ENCODE measurements around the gene ABLIM2.

The ABLIM2 gene

DNA sequence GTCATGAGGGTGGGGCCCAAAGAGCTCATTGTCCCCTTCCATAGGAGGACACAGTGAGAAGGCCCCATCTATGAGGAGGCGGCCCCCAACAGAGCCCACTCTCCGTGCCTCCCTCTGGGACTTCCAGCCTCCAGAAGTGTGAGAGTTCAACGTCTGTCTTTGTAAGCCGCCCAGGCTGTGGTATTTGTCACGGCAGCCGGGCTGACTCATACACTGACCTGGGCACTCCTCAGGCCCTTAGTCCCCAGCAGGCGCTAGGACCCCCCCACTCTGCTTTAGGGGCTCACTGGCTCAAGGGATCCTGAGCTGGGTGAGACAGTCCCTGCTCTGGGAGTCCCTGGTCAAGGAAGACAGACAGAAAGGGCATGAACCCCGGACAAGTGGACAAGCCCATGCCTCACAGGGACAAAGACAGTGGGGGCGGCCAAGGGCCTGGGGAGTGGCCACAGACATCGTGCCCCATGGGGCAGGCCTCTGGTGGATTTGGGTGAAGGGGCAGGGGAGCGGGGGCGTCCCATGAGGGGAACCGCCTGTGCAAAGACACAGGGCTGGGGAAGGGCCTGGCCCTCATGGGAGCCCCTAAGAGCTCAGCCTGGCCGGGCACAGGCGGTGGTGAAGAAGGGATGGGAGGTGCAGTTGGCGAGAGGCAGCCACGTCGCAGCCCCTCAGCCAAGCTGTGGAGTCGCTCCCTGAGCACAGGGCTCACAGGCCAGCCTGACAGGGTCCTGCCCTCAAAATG lies 21.5 kb downstream of the ABLIM2 start:
- DNase-seq (ENCODE audit: low read depth): no peak

GRCh38 chr4:8136529-8136928 lies 22.1 kb downstream of the ABLIM2 start:
- no peak for DNase-seq (ENCODE audit: low read depth)

DNA sequence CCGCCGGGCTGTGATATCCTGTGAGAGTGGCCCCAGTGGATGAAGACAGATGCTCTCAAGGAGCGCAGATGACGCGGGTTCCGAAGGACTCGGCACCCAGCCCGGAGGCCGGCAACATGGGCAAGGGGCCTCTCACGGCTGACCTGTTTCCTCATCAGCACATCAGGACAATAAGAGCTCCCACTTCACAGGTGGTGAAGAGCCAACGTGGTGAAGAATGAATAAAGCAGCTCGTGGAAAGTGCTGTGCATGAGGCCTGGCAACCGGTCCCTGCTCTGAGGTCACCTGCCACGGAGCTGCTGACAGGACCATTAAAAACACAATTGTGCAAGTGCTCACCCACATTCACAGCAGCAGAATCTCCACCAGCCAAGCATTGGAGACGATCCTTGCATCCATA lies 22.9 kb downstream of the ABLIM2 start:
- no peak for DNase-seq (ENCODE audit: low read depth)

- DNase-seq (ENCODE audit: low read depth): no peak
Measured at GRCh38 chr4:8133897-8134563, 24.6 kb downstream of the ABLIM2 start.

DNA sequence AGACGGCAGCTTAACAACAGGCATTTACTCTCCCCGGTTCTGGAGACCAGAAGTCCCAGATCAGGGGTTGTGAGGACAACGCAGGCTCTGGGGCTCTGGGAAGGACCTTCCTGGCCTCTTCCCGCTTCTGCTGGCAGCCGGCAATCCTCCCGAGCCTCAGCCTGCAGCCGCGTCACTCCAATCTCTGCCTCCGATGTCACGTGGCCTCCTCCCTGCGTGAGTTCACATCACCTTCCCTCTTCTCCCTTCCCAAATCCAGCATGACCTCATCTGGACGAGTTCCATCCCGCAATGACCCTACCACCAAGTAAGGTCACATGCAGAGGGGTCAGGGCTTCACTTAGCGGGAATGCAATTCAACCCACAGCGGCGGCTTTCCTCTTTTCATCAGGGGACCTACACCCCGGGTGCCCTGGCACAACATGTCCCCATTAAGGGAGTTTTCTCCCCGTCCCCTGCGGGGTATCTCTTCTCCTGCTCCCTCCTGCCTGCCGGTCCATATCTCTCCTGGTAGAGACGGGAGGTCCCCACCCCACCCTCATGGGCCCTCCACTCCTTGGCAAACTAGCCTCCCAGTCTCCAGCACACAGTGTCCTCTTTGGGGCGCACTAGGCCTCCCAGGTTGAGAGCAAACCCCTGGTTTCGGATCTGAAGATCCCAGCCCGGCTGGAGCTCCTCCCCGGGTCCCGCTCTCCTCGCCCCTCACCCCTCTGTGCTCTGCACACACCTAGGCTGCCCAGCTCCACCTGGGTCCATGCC lies 25.5 kb downstream of the ABLIM2 start:
- DNase-seq (ENCODE audit: low read depth): no peak

GRCh38 chr4:8132400-8132799 lies 26.2 kb downstream of the ABLIM2 start:
- DNase-seq (ENCODE audit: low read depth): no peak

GRCh38 chr4:8131826-8132225 lies 26.8 kb downstream of the ABLIM2 start:
- no peak for DNase-seq (ENCODE audit: low read depth)

DNA sequence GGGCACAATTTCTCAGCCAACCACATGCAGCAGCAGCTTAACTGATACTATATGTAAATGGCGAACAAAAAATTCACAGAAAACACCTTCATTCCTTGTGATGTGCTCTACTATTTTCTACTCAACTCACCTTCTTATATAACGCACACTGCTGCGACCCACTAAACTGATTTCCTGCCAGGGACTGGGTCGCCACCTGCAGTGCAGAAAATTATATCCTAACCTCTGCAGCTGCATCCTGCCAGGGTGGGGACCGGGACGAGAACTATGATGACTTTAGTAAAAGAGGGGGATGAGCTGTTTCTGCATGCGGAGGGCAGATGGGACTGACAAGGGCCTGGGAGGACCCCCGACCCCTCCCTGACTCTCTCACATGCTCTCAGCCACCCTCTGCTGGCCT lies 27.4 kb downstream of the ABLIM2 start:
- no peak for DNase-seq (ENCODE audit: low read depth)

DNA sequence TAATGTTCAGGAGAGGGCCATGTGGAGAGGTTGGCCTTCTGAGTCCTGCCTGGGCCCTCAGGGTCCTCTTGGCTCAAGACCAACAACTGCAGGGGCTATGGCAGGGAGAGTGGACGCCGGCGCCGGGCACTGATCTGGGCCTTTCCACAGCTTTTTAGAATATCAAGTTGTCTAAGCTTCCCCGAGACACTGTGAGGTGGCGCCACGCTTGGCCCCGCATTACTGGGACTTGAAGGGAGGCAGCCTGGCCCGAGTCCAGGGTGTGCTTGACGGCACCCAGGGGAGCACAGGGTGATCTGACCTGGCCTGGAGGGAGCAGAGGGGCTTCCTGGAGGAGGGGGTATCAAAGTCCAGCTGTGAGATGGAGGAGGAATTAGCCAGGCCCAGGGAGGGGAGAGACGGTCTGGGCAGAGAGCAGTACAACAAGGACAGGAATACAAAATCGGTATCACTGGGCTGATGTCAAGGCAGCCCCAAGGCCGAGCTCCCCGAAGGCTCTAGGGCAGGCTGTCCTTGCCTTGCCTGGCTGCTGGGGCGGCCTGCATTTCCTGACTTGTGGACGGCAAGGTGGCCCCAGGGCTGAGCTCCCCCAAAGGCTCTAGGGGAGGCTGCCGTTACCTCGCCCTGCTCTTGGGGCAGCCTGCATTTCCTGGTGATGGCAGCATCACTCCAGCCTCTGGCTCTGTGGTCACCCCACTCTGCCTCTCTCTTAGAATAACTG lies 28.1 kb downstream of the ABLIM2 start:
- no peak for DNase-seq (ENCODE audit: low read depth)

DNA sequence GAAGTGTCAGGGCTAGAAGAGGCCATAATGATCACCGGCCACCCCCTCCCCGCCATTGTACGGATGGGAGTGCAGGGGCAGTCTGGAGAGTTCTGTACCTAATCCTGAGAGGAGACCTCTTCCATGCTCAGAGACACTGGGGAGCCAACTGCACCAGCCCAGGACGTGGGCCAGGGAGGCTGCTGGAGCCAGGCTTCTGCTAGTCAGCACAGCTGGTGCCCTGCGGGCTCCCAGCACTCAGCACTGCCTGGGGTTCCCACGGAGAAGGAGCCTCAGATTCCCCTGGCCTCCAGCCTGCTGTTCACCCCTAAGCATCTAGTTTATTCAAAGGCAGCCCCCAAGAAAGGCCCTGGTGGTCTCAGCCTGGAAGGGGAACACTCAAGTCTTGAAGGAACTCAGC lies 28.8 kb downstream of the ABLIM2 start:
- no peak for DNase-seq (ENCODE audit: low read depth)

GRCh38 chr4:8129136-8129535 lies 29.5 kb downstream of the ABLIM2 start:
- no peak for DNase-seq (ENCODE audit: low read depth)

DNA sequence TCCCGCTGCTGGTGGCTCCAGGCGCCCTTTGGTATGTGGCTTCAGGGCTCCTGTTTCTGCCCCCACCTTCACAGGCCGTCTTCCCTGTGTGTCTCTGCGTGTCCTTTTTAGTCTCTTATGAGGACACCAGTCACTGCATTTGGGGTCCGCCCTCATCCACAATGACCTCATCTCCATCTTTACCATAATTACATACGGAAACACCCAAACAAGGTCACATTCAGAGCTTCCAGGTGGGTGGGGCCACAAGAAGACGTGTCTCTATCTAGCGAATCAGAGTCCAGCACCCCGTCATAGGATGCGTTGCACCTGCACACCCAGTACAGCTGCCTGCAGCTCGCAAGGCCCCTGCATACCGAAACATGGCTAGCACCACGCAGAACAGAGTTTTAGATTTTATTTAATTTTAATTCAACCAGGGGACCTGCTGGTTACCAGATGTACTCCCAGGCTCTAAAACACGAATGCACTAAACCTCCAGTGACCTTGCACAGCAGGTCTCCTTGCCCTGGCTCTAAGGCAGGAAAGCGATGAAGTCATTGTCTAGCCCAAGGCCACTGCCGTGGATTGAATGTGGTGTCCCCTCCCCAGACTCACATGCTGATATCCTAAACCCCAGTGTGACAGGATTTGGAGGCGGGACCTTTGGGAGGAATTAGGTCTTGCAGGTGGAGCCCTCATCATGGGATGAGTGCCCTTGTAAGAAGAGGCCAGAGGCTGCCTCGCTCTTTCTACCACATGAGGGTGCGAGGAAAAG lies 30.3 kb downstream of the ABLIM2 start:
- DNase-seq (ENCODE audit: low read depth): no peak

DNA sequence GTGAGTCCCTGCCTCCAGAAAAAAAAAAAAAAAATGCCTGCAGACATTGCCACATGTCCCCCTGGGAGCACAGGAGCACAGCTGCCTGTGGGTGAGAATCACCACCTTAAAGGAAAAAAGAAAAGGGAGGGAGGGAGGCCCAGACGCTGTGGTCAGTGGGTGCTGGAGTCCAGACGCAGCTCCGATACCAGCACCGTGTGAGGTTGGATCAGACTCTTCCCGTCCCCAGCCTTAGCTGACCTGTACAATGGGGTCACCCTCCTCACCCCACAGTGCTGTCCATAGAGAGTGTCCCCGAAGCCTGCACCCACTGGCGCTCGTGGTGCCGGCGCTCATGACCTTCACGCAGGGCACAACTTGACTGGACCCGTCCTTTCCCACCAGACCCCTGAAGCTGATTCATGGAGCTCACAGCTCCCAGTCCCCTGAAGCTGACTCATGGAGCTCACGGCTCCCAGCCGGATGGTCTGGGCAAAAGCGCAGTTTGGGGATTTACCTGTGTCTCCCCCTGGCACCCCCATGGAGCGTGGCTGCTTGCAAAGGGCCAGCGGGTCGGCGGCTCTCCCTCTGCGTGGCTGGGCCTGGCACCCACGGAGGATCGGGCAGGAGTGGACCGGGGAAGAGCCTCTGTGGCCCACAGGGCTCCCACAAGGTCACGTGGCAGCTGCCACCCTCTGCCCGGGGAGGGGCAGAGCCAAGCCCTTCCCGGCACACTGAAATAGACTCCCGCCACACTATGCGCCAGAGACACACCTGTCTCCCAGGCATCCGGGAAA lies 31.4 kb downstream of the ABLIM2 start:
- DNase-seq (ENCODE audit: low read depth): no peak

DNA sequence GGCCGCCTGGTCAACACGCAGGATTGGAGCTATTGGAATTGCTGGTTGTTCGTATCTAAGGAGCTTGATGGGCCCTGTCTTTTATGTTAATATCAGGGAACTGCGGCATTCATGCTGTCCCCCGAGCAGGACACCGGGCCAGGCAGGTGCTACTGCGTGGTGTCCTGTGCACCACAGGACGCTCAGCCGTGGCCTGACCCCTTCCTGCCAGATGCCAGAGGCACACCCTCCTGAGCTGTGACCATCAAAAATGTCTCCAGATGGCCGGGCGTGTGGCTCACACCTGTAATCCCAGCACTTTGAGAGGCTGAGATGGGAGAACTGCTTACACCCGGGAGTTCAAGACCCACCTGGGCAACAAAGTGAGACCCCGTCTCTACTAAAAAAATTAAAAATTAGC lies 32.1 kb downstream of the ABLIM2 start:
- DNase-seq (ENCODE audit: low read depth): no peak

- no peak for DNase-seq (ENCODE audit: low read depth)
Measured at GRCh38 chr4:8125526-8126056, 33.0 kb downstream of the ABLIM2 start.

DNA sequence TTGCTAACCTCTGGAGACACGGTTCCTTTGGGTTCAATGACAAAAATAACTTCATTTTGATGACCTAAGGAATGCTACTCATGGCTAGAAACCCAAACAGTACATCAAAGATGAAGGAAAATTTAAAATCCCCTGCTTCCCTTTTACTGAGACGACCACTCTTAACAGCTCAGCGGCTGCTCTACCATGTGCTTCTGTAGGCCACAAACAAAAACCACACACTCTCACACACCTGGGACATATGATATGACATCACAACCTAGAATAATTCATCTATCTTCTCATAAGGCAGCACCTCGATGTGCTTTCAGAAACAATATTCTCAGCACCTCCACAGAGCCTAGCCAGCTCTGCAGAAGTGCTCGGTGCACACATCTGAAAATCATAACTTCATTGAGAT lies 34.7 kb downstream of the ABLIM2 start:
- no peak for DNase-seq (ENCODE audit: low read depth)

DNA sequence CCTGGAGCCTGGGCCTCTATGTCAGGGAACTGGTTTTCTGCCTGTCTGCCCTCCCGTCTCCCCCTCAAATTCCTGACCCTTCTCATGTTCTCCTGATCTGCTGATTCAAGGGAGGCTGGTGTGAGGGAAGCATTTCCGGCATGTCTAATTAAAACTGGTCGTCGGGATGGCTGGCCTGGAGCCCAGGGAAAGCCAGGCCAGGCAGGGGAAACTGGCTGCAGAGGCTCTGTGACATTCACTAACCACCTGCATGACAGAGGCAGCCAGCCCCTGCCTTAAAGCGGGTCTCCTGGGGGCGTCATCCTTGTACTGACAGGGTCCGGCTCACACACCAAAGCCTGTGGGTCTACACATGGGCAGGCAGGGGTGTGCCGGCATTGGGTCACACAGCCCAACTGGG lies 35.2 kb downstream of the ABLIM2 start:
- DNase-seq (ENCODE audit: low read depth): no peak

GRCh38 chr4:8122746-8123145 lies 35.9 kb downstream of the ABLIM2 start:
- no peak for DNase-seq (ENCODE audit: low read depth)

DNA sequence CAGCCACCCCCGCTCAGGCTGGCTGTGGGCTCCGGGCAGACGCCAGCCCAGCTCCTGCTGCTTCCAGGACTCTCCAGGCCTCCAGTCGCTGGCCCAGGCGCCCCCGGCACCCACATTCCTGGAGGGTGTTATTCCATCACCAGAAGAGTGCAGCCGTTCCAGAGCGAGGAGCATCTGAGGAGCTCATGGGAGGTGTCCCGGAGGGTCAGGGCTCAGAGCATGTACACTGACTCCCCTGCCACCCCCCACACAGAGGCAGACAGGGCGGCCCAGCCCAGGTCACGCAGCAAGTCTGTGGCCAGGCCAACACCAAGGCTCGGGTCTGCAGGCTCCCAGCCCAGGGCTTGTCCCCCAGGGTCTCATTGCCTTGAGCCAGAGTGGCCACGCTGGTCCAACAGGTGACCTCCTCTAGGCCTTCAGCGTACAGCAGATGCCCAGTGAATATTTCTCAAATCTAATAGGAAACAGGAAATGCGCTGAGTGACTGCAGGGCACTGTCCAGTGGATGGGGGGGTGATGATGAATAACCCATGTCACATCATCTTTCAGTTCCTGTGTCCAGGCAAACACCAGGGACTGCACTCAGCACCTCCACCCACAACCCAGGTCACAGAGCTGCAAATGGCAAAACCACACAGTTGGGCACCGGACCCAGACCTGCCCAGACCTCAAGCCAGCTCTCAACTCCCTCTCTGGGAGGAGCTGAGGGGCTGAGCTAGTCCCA lies 37.2 kb downstream of the ABLIM2 start:
- DNase-seq (ENCODE audit: low read depth): no peak

DNA sequence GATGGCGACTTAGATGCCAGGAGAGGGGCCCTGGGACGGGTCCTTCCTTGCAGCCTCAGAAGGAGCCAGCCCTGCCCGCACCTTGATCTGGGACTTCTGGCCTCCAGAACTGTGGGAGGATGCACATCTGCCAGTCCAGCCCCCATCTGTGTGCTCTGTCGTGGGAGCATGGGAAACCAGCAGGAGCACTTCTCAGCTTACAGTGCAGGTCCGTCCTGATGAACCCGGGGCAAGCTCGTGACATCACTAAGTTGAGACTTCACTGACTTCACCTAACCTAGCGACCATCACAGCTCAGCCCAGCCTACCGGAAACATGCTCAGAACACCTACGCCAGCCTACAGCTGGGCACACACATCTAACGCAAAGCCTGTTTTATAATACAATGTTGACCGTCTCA lies 38.1 kb downstream of the ABLIM2 start:
- DNase-seq (ENCODE audit: low read depth): no peak

Data from stimulated activated CD8-positive, alpha-beta memory T cell treated with anti-CD3 and anti-CD28 coated beads, Interleukin-12 subunit alpha, Interleukin-12 subunit beta, amount 100 ng/mL, for 4 hours (primary cell).